Urinary bladder (tissue), 4 donors: ENCODE data around the gene UNC5B. TPM values are rescaled to one million over a fixed set of nuclear protein-coding genes. Genes with fewer than 3 reads are reported as not detected.
A peak's percentile ranks its signal among the peaks of the same experiment; 100 is the strongest.

Experiments
- DNase-seq: peaks from one replicate; pipeline ENCODE4 v3.0.0-alpha.2; 2015; ENCODE audit errors: extremely low spot score
- H3K27ac ChIP-seq: one replicate; pipeline ENCODE4 v1.5.1; 2013; ENCODE audit warnings: low read depth, mild to moderate bottlenecking, moderate library complexity
- H3K36me3 ChIP-seq: one replicate; pipeline ENCODE4 v1.6.1; 2013; ENCODE audit warnings: mild to moderate bottlenecking, moderate library complexity; ENCODE audit not compliant: insufficient read depth
- H3K4me1 ChIP-seq: one replicate; pipeline ENCODE4 v1.6.1; 2013; ENCODE audit warnings: mild to moderate bottlenecking, moderate library complexity; ENCODE audit not compliant: insufficient read depth
- H3K4me3 ChIP-seq: one replicate; pipeline ENCODE4 v1.5.1; 2013; ENCODE audit warnings: low read depth, low read length
- WGBS: extraction: QIAGEN DNeasy Blood & Tissue Kit; methylation state at CpG from one replicate; pipeline ENCODE4 v1.1.7; 2013; 5-methylcytosine and 5-hydroxymethylcytosine counted together
- polyA plus RNA-seq: library from polyadenylated mRNA; stranded (reverse); fragments of 200-250 nt; gene quantifications from one replicate; pipeline ENCODE4 v1.2.3, GENCODE V29; 2013
- total RNA-seq: library from RNA; depleted of rRNA; stranded (reverse); fragments of >200 nt; gene quantifications from one replicate; pipeline ENCODE4 v1.2.3, GENCODE V29; 2014
- donor health status: healthy with polysubstance abuse.
- donor health status: healthy.

Gene UNC5B
- total and polyA plus RNA-seq, 2 donors: 10.1 to 12.8 TPM

GRCh38 chr10:71316786-71317160 is 104.4 kb downstream of the UNC5B start:
- WGBS: 81% methylated on average over 6 of the region's 6 CpGs
- no peak for DNase-seq
- Histone ChIP-seq H3K36me3 (no peaks in the 10 kb centered on the region), H3K4me1 (no peaks in the 10 kb centered on the region), H3K27ac (no peak overlapping the region), H3K4me3 (no peak overlapping the region)

GRCh38 chr10:71317739-71318138 is 105.4 kb downstream of the UNC5B start:
- Histone ChIP-seq H3K4me3 (no peak overlapping the region), H3K4me1 (no peaks in the 10 kb centered on the region), H3K27ac (no peak overlapping the region), H3K36me3 (no peaks in the 10 kb centered on the region)
- 75% methylated on average over 6 of the region's 6 CpGs for WGBS
- DNase-seq: no peak

GRCh38 chr10:71319042-71319799 is 106.9 kb downstream of the UNC5B start, which contains the start of gene SLC29A3:
Gene SLC29A3 (plus strand): TSS chr10:71319259. CDS start chr10:71319310, 51 bp downstream.
- no peaks in the 10 kb centered on the region for H3K36me3 ChIP-seq
- H3K4me3 ChIP-seq: peak within 1 kb of the TSS; percentile 65
- H3K27ac ChIP-seq: peak within 1 kb of the TSS; percentile 82
- WGBS: under 1% methylated on average over 62 of the region's 62 CpGs
- DNase-seq: no peak
- H3K4me1 ChIP-seq: no peaks in the 10 kb centered on the region

- Histone ChIP-seq H3K4me3 (peak overlapping the region; percentile 65), H3K27ac (peak overlapping the region; percentile 38), H3K4me1 (no peaks in the 10 kb centered on the region), H3K36me3 (no peaks in the 10 kb centered on the region)
- DNase-seq: no peak
- WGBS: 49% methylated on average over 8 of the region's 8 CpGs
Observed at GRCh38 chr10:71319800-71320392, 107.5 kb downstream of the UNC5B start.

- H3K27ac ChIP-seq: no peak overlapping the region
- DNase-seq: no peak
- H3K4me1 ChIP-seq: no peaks in the 10 kb centered on the region
- peaks cover 1% of the 10 kb centered on the region for H3K36me3 ChIP-seq
- 85% methylated on average over 5 of the region's 5 CpGs for WGBS
- H3K4me3 ChIP-seq: no peak overlapping the region
Observed at GRCh38 chr10:71320592-71320991, 108.2 kb downstream of the UNC5B start.

GRCh38 chr10:71321386-71321785 is 109.0 kb downstream of the UNC5B start:
- DNase-seq: no peak
- WGBS: 98% methylated on average over 1 of the region's 1 CpG
- no peak overlapping the region for H3K27ac ChIP-seq
- H3K4me1 ChIP-seq: no peaks in the 10 kb centered on the region
- no peak overlapping the region for H3K4me3 ChIP-seq
- peaks cover 2% of the 10 kb centered on the region for H3K36me3 ChIP-seq

- Histone ChIP-seq H3K27ac (no peak overlapping the region), H3K4me1 (no peaks in the 10 kb centered on the region), H3K4me3 (no peak overlapping the region), H3K36me3 (peaks cover 4% of the 10 kb centered on the region)
- 81% methylated on average over 4 of the region's 4 CpGs for WGBS
- DNase-seq: no peak
Observed at GRCh38 chr10:71323407-71323806, 111.0 kb downstream of the UNC5B start.

GRCh38 chr10:71324743-71325142 is 112.4 kb downstream of the UNC5B start:
- H3K27ac ChIP-seq: no peak overlapping the region
- no peaks in the 10 kb centered on the region for H3K4me1 ChIP-seq
- WGBS: 93% methylated on average over 9 of the region's 9 CpGs
- peaks cover 4% of the 10 kb centered on the region for H3K36me3 ChIP-seq
- no peak overlapping the region for H3K4me3 ChIP-seq
- DNase-seq: no peak

GRCh38 chr10:71325267-71325666 is 112.9 kb downstream of the UNC5B start:
- 91% methylated on average over 6 of the region's 6 CpGs for WGBS
- Histone ChIP-seq H3K4me3 (no peak overlapping the region), H3K27ac (no peak overlapping the region), H3K4me1 (no peaks in the 10 kb centered on the region), H3K36me3 (peaks cover 4% of the 10 kb centered on the region)
- DNase-seq: no peak

GRCh38 chr10:71326464-71326881 is 114.1 kb downstream of the UNC5B start:
- Histone ChIP-seq H3K27ac (no peak overlapping the region), H3K36me3 (peaks cover 4% of the 10 kb centered on the region), H3K4me3 (no peak overlapping the region), H3K4me1 (no peaks in the 10 kb centered on the region)
- DNase-seq: no peak
- WGBS: 84% methylated on average over 16 of the region's 16 CpGs

GRCh38 chr10:71330789-71331404 is 118.5 kb downstream of the UNC5B start:
- no peak for DNase-seq
- WGBS: 73% methylated on average over 4 of the region's 4 CpGs
- Histone ChIP-seq H3K36me3 (peaks cover 2% of the 10 kb centered on the region), H3K4me3 (no peak overlapping the region), H3K27ac (no peak overlapping the region), H3K4me1 (no peaks in the 10 kb centered on the region)

- no peak for DNase-seq
- peaks cover 2% of the 10 kb centered on the region for H3K36me3 ChIP-seq
- 63% methylated on average over 4 of the region's 4 CpGs for WGBS
- H3K4me3 ChIP-seq: no peak overlapping the region
- H3K4me1 ChIP-seq: no peaks in the 10 kb centered on the region
- H3K27ac ChIP-seq: no peak overlapping the region
Observed at GRCh38 chr10:71331736-71332135, 119.4 kb downstream of the UNC5B start.

GRCh38 chr10:71332466-71332865 is 120.1 kb downstream of the UNC5B start:
- H3K36me3 ChIP-seq: no peaks in the 10 kb centered on the region
- no peaks in the 10 kb centered on the region for H3K4me1 ChIP-seq
- no peak overlapping the region for H3K27ac ChIP-seq
- no peak for DNase-seq
- no peak overlapping the region for H3K4me3 ChIP-seq
- 92% methylated on average over 5 of the region's 5 CpGs for WGBS
